Endothelial cell (in vitro differentiated cells): ENCODE results near the gene ZNF469. TPM values are rescaled to one million over a fixed set of nuclear protein-coding genes. Genes with fewer than 3 reads are reported as not detected.
"Not testable (repeated sequence)": the region's sequence is repeated elsewhere in the genome, so short reads cannot be mapped to it uniquely, and the experiment has no call there.

Source experiments
- DNase-seq: peaks from one replicate; pipeline ENCODE4 v3.0.0; 2021; ENCODE audit warnings: low spot score
- H3K27ac Mint-ChIP-seq: one replicate; pipeline ENCODE4 v1.8.0; 2021; ENCODE audit warnings: mixed read lengths, inconsistent platforms; ENCODE audit not compliant: unreplicated experiment
- H3K27me3 Mint-ChIP-seq: one replicate; pipeline ENCODE4 v1.8.0; 2021; ENCODE audit warnings: mild to moderate bottlenecking, moderate library complexity, mixed read lengths, inconsistent platforms; ENCODE audit not compliant: unreplicated experiment
- H3K36me3 Mint-ChIP-seq: one replicate; pipeline ENCODE4 v1.8.0; 2021; ENCODE audit warnings: mild to moderate bottlenecking, low read depth, mixed read lengths, inconsistent platforms; ENCODE audit not compliant: unreplicated experiment
- H3K4me1 Mint-ChIP-seq: one replicate; pipeline ENCODE4 v1.8.0; 2021; ENCODE audit warnings: mild to moderate bottlenecking, mixed read lengths, inconsistent platforms; ENCODE audit not compliant: unreplicated experiment
- H3K4me3 Mint-ChIP-seq: one replicate; pipeline ENCODE4 v1.8.0; 2021; ENCODE audit warnings: mild to moderate bottlenecking, mixed read lengths, inconsistent platforms; ENCODE audit not compliant: unreplicated experiment
- H3K9me3 Mint-ChIP-seq: one replicate; pipeline ENCODE4 v1.8.0; 2021; ENCODE audit warnings: mixed read lengths, inconsistent platforms; ENCODE audit not compliant: unreplicated experiment
- CTCF ChIP-seq: fragments of 200-600 bp; sonication (generic); IDR thresholded peaks from one replicate; pipeline ENCODE4 v1.5.0; 2021; ENCODE audit warnings: antibody characterized with exemption; ENCODE audit not compliant: unreplicated experiment
- total RNA-seq: library from RNA; stranded (reverse); fragmentation: NEBNext Ultra II Directional; extraction: Animal tissue kit (Norgen Biotek cat#: 25700); gene quantifications from one replicate; pipeline ENCODE4 v1.2.1, GENCODE V29; 2021; ENCODE audit not compliant: unreplicated experiment

ZNF469 gene
- total RNA-seq, 1 donor from 2014 or later = 14.7 TPM

- H3K27ac Mint-ChIP-seq = no peak overlapping the region
- TF ChIP-seq CTCF = no peak
These were observed 24.3 kb downstream of the ZNF469 start for GRCh38 chr16:88407042-88407420.

GRCh38 chr16:88407807-88408206 is 25.0 kb downstream of the ZNF469 start:
- Mint-ChIP-seq H3K4me3 (no peak overlapping the region), H3K27me3 (peaks cover 2% of the 10 kb centered on the region), H3K9me3 (no peaks in the 10 kb centered on the region), H3K4me1 (no peaks in the 10 kb centered on the region), H3K27ac (no peak overlapping the region), H3K36me3 (no peaks in the 10 kb centered on the region)
- no peak for DNase-seq
- no peak for TF ChIP-seq CTCF

More at GRCh38 chr16:88407042-88407420, 24.3 kb downstream of the ZNF469 start:
- peaks cover 2% of the 10 kb centered on the region for H3K27me3 Mint-ChIP-seq
- no peak for DNase-seq
- H3K36me3 Mint-ChIP-seq = no peaks in the 10 kb centered on the region
- no peaks in the 10 kb centered on the region for H3K9me3 Mint-ChIP-seq
- H3K4me1 Mint-ChIP-seq = no peaks in the 10 kb centered on the region
- H3K4me3 Mint-ChIP-seq = no peak overlapping the region

- H3K27ac Mint-ChIP-seq = no peak overlapping the region
- no peak for TF ChIP-seq CTCF
- DNase-seq = no peak
- H3K4me1 Mint-ChIP-seq = no peaks in the 10 kb centered on the region
- no peaks in the 10 kb centered on the region for H3K36me3 Mint-ChIP-seq
- peaks cover 2% of the 10 kb centered on the region for H3K27me3 Mint-ChIP-seq
- H3K9me3 Mint-ChIP-seq = no peaks in the 10 kb centered on the region
- no peak overlapping the region for H3K4me3 Mint-ChIP-seq
These were observed 25.9 kb downstream of the ZNF469 start for GRCh38 chr16:88408561-88409142.

GRCh38 chr16:88409296-88410065 is 26.7 kb downstream of the ZNF469 start:
- Mint-ChIP-seq H3K4me1 (no peaks in the 10 kb centered on the region), H3K27me3 (peaks cover 2% of the 10 kb centered on the region), H3K4me3 (peak overlapping the region; percentile 33), H3K9me3 (no peaks in the 10 kb centered on the region), H3K27ac (no peak overlapping the region), H3K36me3 (no peaks in the 10 kb centered on the region)
- no peak for DNase-seq
- no peak for TF ChIP-seq CTCF

GRCh38 chr16:88410297-88410968 is 27.7 kb downstream of the ZNF469 start:
- H3K27ac Mint-ChIP-seq = peak overlapping the region; percentile 30
- DNase-seq, H3K4me1 Mint-ChIP-seq, H3K9me3 Mint-ChIP-seq, H3K36me3 Mint-ChIP-seq, H3K27me3 Mint-ChIP-seq: not testable (repeated sequence)
- H3K4me3 Mint-ChIP-seq = peak overlapping the region; percentile 33
